ENCODE results near the gene WDR64.

The WDR64 gene

GRCh38 chr1:241834733-241835377 lies 182.8 kb downstream of the WDR64 start:
- DNase-seq (ENCODE audit: extremely low read depth in 1 of 2, low read depth in 1 of 2): no peak

- DNase-seq (ENCODE audit: extremely low read depth in 1 of 2, low read depth in 1 of 2): no peak
Measured at GRCh38 chr1:241836941-241837340, 184.9 kb downstream of the WDR64 start.

- no peak for DNase-seq (ENCODE audit: extremely low read depth in 1 of 2, low read depth in 1 of 2)
Measured at GRCh38 chr1:241837416-241837815, 185.3 kb downstream of the WDR64 start.

GRCh38 chr1:241837901-241838300 lies 185.8 kb downstream of the WDR64 start:
- DNase-seq (ENCODE audit: extremely low read depth in 1 of 2, low read depth in 1 of 2): no peak

GRCh38 chr1:241838897-241839296 lies 186.8 kb downstream of the WDR64 start:
- no peak for DNase-seq (ENCODE audit: extremely low read depth in 1 of 2, low read depth in 1 of 2)

- DNase-seq (ENCODE audit: extremely low read depth in 1 of 2, low read depth in 1 of 2): no peak
Measured at GRCh38 chr1:241839369-241839979, 187.4 kb downstream of the WDR64 start.

GRCh38 chr1:241840164-241840563 lies 188.1 kb downstream of the WDR64 start:
- no peak for DNase-seq (ENCODE audit: extremely low read depth in 1 of 2, low read depth in 1 of 2)

- no peak for DNase-seq (ENCODE audit: extremely low read depth in 1 of 2, low read depth in 1 of 2)
Measured at GRCh38 chr1:241841691-241842090, 189.6 kb downstream of the WDR64 start.

GRCh38 chr1:241842565-241842964 lies 190.5 kb downstream of the WDR64 start:
- no peak for DNase-seq (ENCODE audit: extremely low read depth in 1 of 2, low read depth in 1 of 2)

GRCh38 chr1:241844593-241844992 lies 192.5 kb downstream of the WDR64 start:
- DNase-seq (ENCODE audit: extremely low read depth in 1 of 2, low read depth in 1 of 2): no peak

GRCh38 chr1:241846375-241846774 lies 194.3 kb downstream of the WDR64 start:
- no peak for DNase-seq (ENCODE audit: extremely low read depth in 1 of 2, low read depth in 1 of 2)

- DNase-seq (ENCODE audit: extremely low read depth in 1 of 2, low read depth in 1 of 2): no peak
Measured at GRCh38 chr1:241846862-241847539, 194.9 kb downstream of the WDR64 start.

- no peak for DNase-seq (ENCODE audit: extremely low read depth in 1 of 2, low read depth in 1 of 2)
Measured at GRCh38 chr1:241847540-241847795, 195.4 kb downstream of the WDR64 start.

GRCh38 chr1:241847796-241848685 lies 196.0 kb downstream of the WDR64 start, which contains the start of gene EXO1:
Gene EXO1, plus strand, starts transcription at chr1:241848204. Its CDS starts 2,222 bp downstream, at chr1:241850426.
- DNase-seq (ENCODE audit: extremely low read depth in 1 of 2, low read depth in 1 of 2): peak; percentile 66 to 79

- no peak for DNase-seq (ENCODE audit: extremely low read depth in 1 of 2, low read depth in 1 of 2)
Measured at GRCh38 chr1:241848686-241849344, 196.7 kb downstream of the WDR64 start.

- no peak for DNase-seq (ENCODE audit: extremely low read depth in 1 of 2, low read depth in 1 of 2)
Measured at GRCh38 chr1:241849345-241849695, 197.2 kb downstream of the WDR64 start.
